Measurements from ENCODE around the gene DYNLRB1.

DNA sequence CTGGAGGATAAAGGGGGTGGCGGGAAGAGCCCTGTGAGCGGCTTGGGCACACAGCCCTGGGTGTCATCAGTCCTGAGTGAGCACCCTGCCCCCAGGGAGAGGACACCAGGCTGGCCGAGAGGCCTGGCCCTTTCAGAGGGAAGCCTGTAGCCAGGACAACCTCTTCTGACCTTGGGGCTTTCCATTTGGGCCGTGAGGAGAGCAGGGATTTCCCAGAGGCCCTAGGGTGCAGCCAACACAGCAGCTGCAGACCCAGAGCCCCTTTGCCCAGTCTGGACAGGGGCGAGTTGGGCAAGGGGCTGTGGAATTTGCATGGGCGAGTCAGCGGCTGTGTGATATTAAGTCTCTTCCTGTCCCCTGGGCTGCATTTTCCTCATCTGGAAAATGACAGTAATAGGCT, 48.6 kb downstream of the DYNLRB1 start:
- no peak for TF ChIP-seq CTCF (IDR thresholded peaks at IDR 0.05; ENCODE audit: poor library complexity)
- TF ChIP-seq EZH2 (IDR thresholded peaks at IDR 0.05; ENCODE audit: borderline replicate concordance) = no peak

Measured in hepatocyte (in vitro differentiated cells).